HepG2 (cell line): ENCODE results near the gene UBQLN1. TPM values are rescaled to one million over a fixed set of nuclear protein-coding genes. Genes with fewer than 3 reads are reported as not detected.

ENCODE experiments used
- ARID2 ChIP-seq: sonication (generic); formaldehyde crosslinking; IDR thresholded peaks from 2 replicates; pipeline ENCODE4 v1.8.1; 2022; ENCODE audit warnings: mild to moderate bottlenecking, missing genetic modification reagents, borderline replicate concordance
- CREB1 ChIP-seq, 2 experiments: fragments of 450-650 bp in 1 of 2; IDR thresholded peaks; 2 replicates each; pipeline ENCODE4 v1.6.1; 2016 to 2017; ENCODE audit warnings: control low read depth in 1 of 2, mild to moderate bottlenecking in 1 of 2, missing compliant biosample characterization in 1 of 2, missing genetic modification characterization in 1 of 2
- HMG20B ChIP-seq: conservative IDR thresholded peaks from 2 replicates; pipeline ENCODE4 v1.6.1; 2016; ENCODE audit warnings: missing genetic modification reagents, missing compliant biosample characterization
- HOMEZ ChIP-seq: IDR thresholded peaks from 2 replicates; pipeline ENCODE4 v1.6.1; 2016; ENCODE audit warnings: low read depth
- NFATC3 ChIP-seq: sonication (generic); formaldehyde crosslinking; IDR thresholded peaks from 2 replicates; pipeline ENCODE4 v1.5.1; 2020; ENCODE audit warnings: mild to moderate bottlenecking, missing genetic modification reagents
- PITX1 ChIP-seq: sonication (generic); formaldehyde crosslinking; IDR thresholded peaks from 2 replicates; pipeline ENCODE4 v1.5.1; 2020; ENCODE audit warnings: mild to moderate bottlenecking, missing genetic modification reagents
- PLSCR1 ChIP-seq: sonication (generic); formaldehyde crosslinking; IDR thresholded peaks from 2 replicates; pipeline ENCODE4 v1.5.0; 2020; ENCODE audit warnings: missing genetic modification reagents, mild to moderate bottlenecking, borderline replicate concordance
- RAD21 ChIP-seq: fragments of 450-650 bp; formaldehyde crosslinking; IDR thresholded peaks from 2 replicates; pipeline ENCODE4 v1.5.0; 2020; ENCODE audit warnings: mild to moderate bottlenecking
- RBM39 ChIP-seq: fragments of 200-400 bp; formaldehyde crosslinking; IDR thresholded peaks from one replicate; pipeline ENCODE4 v1.6.1; 2018; ENCODE audit warnings: antibody characterized with exemption, mild to moderate bottlenecking, low read depth, low read length; ENCODE audit not compliant: poor library complexity, severe bottlenecking
- TIGD3 ChIP-seq: sonication (generic); formaldehyde crosslinking; IDR thresholded peaks from 2 replicates; pipeline ENCODE4 v1.5.1; 2020; ENCODE audit warnings: mild to moderate bottlenecking, missing genetic modification reagents, borderline replicate concordance
- ZBTB14 ChIP-seq: sonication (generic); formaldehyde crosslinking; IDR thresholded peaks from 2 replicates; pipeline ENCODE4 v1.4.0; 2020; ENCODE audit warnings: missing genetic modification reagents
- ZBTB39 ChIP-seq: sonication (generic); formaldehyde crosslinking; IDR thresholded peaks from 2 replicates; pipeline ENCODE4 v1.5.0; 2020; ENCODE audit warnings: missing genetic modification reagents
- ZNF317 ChIP-seq: sonication (generic); formaldehyde crosslinking; IDR thresholded peaks from 2 replicates; pipeline ENCODE4 v1.5.0; 2020; ENCODE audit warnings: mild to moderate bottlenecking, missing genetic modification reagents
- ZNF44 ChIP-seq: sonication (generic); formaldehyde crosslinking; IDR thresholded peaks from 2 replicates; pipeline ENCODE4 v1.5.1; 2020; ENCODE audit warnings: mild to moderate bottlenecking, missing genetic modification reagents
- ZNF441 ChIP-seq: sonication (generic); formaldehyde crosslinking; IDR thresholded peaks from 2 replicates; pipeline ENCODE4 v1.7.0; 2021; ENCODE audit warnings: missing genetic modification reagents, borderline replicate concordance
- ZNF567 ChIP-seq: sonication (generic); formaldehyde crosslinking; IDR thresholded peaks from 2 replicates; pipeline ENCODE4 v1.8.1; 2023; ENCODE audit warnings: mild to moderate bottlenecking, missing genetic modification reagents, borderline replicate concordance
- ZNF569 ChIP-seq: sonication (generic); formaldehyde crosslinking; IDR thresholded peaks from 2 replicates; pipeline ENCODE4 v1.5.0; 2020; ENCODE audit warnings: mild to moderate bottlenecking, missing genetic modification reagents, moderate library complexity, borderline replicate concordance
- polyA plus RNA-seq, 8 experiments: library from polyadenylated mRNA; depleted of rRNA in 3 of 8; stranded (reverse) in 7 of 8; unstranded in 1 of 8; fragments of >200 nt; fragmentation: Illumina TruSeq in 4 of 8; extraction: Trizol in 4 of 8; gene quantifications; 2 replicates each; pipeline versions ENCODE4 v1.2.1 to v1.2.3, GENCODE V29; 2011 to 2016; ENCODE audit warnings: low read depth in 4 of 8, missing spikeins in 1 of 8, mixed read lengths in 1 of 8; ENCODE audit not compliant: insufficient read depth in 1 of 8
- total RNA-seq, 5 experiments: library from RNA; depleted of rRNA; stranded (reverse); fragments of >200 nt; fragmentation: Illumina TruSeq; extraction: Trizol; gene quantifications; 2 replicates each; pipeline ENCODE4 v1.2.3, GENCODE V29; 2016; ENCODE audit warnings: low read depth in 1 of 5

UBQLN1 gene
- total and polyA plus RNA-seq, 2 of the 13 experiments (the other 11 are each of a cell fraction or from before 2014, with no cell fraction given) = 78.1 to 83.8 TPM

- TF ChIP-seq ZNF317 (CRISPR knock-in tag) = no peak
- no peak for TF ChIP-seq ZNF567
- TF ChIP-seq ZBTB39 (CRISPR knock-in tag) = no peak
- TF ChIP-seq ZNF441 (CRISPR knock-in tag) = no peak
- TF ChIP-seq PLSCR1 (CRISPR knock-in tag) = no peak
- no peak for TF ChIP-seq ZBTB14 (CRISPR knock-in tag)
- TF ChIP-seq PITX1 (CRISPR knock-in tag) = no peak
- TF ChIP-seq RAD21 (CRISPR knock-in tag) = no peak
- TF ChIP-seq HMG20B (CRISPR knock-in tag) = no peak
- TF ChIP-seq ZNF569 = no peak
- TF ChIP-seq ARID2 (CRISPR knock-in tag) = no peak
- TF ChIP-seq ZNF44 = no peak
- no peak for TF ChIP-seq HOMEZ (CRISPR knock-in tag)
- peak; percentile 66 for TF ChIP-seq RBM39
- no peak for TF ChIP-seq TIGD3 (CRISPR knock-in tag)
- no peak for TF ChIP-seq NFATC3
- TF ChIP-seq CREB1 (IDR thresholded peaks at IDR 0.05) = no peak
- TF ChIP-seq CREB1 (CRISPR knock-in tag; IDR thresholded peaks at IDR 0.05) = no peak
Measured at GRCh38 chr9:83707518-83707767, 315 bp downstream of the UBQLN1 start (continued).
